Measurements from ENCODE around the gene MVK.

Gene MVK

DNA sequence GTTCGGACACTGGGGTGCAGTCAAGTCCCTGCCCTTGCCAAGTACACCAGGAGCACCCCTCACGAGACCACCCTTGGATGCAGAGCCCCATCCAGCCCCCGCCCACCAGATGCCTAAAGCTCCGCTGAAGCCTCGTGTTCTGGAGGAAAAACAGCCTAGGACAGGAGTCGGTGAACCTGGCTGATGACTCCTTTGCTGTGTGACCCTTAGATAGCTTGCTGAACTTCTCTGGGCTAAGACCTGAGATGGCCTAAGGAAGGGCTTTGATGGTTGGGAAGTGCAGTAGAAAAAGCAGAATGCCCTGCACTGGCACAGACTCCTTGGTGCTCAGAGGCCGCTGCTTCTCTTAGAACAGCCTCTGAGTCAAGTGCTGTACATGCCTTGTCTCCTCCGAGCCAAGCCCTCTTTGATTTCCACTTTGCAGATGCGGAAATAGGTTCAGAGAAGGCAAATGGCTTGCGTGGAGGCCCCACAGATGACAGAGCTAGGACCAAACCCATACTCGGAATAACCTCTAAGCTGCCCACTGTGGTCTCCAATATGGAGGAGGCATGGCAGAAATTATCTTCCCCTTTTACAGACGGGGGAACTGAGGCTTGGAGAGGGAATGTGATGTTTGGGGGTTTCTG is 52.3 kb downstream of the MVK start:
- H3K9me3 Mint-ChIP-seq = no peaks in the 10 kb centered on the region
- no peak overlapping the region for H3K4me3 Mint-ChIP-seq
- H3K4me1 Mint-ChIP-seq (ENCODE audit: low read depth) = peaks cover 2% of the 10 kb centered on the region
- peaks cover 35% of the 10 kb centered on the region for H3K27me3 Mint-ChIP-seq (ENCODE audit: low read depth)
- H3K27ac Mint-ChIP-seq = no peak overlapping the region
- no peaks in the 10 kb centered on the region for H3K36me3 Mint-ChIP-seq (ENCODE audit: low read depth)

DNA sequence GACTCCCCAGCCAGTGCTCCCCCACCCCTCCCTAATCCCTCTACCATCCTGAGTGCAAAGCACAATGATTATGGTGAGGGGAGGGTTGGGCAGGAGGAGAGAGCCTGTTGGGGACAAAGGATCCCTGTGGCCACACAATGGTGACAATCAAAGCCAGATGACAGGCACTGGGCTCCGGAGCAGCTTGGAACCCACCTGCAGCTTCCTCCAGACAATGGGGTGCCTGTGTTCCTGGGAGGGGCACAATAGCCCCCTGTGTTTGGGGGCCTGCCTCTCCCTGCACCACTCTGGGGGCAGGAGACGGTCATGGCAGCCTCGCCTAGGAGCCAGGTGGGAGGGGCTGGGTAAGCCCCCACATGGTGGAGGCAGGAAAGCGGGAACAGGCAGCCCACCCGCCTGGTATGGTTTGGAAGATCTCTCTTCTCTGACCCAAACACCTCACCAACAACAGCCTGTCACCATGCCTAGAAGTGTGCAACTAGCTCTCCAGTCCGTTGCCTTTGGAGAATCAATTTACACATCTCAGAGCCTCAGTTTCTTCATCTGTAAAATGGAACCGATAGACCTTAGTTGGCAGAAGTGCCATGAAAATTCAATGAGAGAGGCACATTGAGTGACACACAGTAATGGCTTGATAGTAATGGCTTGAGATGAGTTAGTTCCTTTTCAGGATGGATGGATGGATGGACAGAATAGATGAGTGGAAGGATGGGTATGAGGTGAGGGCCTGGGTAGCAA is 53.0 kb downstream of the MVK start:
- Mint-ChIP-seq H3K27me3 (ENCODE audit: low read depth) (peaks cover 31% of the 10 kb centered on the region), H3K36me3 (ENCODE audit: low read depth) (no peaks in the 10 kb centered on the region), H3K4me3 (no peak overlapping the region), H3K4me1 (ENCODE audit: low read depth) (peaks cover 2% of the 10 kb centered on the region), H3K27ac (no peak overlapping the region), H3K9me3 (no peaks in the 10 kb centered on the region)

DNA sequence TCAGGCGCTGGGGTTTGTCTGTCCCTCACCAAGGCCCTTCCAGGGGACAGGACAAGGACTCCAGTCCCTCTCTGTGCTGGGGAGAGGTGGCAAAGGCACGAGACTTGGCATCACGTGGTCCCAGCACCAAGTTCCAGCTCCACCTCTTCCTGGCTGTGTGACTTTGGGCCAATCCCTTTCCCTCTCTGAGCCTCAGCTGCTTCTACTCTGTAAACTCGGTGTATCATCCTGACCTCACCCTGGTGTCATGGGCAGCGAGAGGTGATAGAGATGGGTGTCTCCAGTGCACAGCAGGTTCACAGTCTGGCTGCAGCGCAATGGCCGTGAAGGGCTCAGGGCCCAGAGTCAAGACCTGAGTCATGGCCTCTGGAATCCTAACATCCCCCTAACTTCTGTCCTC is 54.0 kb downstream of the MVK start:
- H3K9me3 Mint-ChIP-seq = no peaks in the 10 kb centered on the region
- H3K27me3 Mint-ChIP-seq (ENCODE audit: low read depth) = peaks cover 25% of the 10 kb centered on the region
- peaks cover 2% of the 10 kb centered on the region for H3K4me1 Mint-ChIP-seq (ENCODE audit: low read depth)
- H3K36me3 Mint-ChIP-seq (ENCODE audit: low read depth) = no peaks in the 10 kb centered on the region
- H3K4me3 Mint-ChIP-seq = no peak overlapping the region
- H3K27ac Mint-ChIP-seq = no peak overlapping the region

DNA sequence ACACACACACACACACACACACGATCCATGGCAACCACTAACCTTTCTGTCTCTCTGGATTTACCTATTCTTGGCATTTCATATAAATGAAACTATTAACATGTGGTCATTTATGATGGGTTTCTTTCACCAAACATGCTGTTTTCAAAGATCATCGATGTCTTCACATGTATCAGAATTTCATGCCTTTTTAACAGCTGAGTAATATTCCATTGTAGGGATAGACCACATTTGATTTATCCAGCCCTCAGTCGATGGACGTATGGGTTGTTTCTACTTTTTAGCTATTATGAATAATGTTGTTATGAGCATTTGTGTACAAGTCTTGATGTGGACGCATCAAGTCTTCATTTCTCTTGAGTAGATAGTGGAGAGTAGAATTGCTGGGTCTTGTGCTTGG is 56.5 kb downstream of the MVK start:
- Mint-ChIP-seq H3K27me3 (ENCODE audit: low read depth) (peaks cover 23% of the 10 kb centered on the region), H3K4me3 (no peak overlapping the region), H3K4me1 (ENCODE audit: low read depth) (peaks cover 2% of the 10 kb centered on the region), H3K27ac (no peak overlapping the region), H3K36me3 (ENCODE audit: low read depth) (no peaks in the 10 kb centered on the region), H3K9me3 (peaks cover 9% of the 10 kb centered on the region)

DNA sequence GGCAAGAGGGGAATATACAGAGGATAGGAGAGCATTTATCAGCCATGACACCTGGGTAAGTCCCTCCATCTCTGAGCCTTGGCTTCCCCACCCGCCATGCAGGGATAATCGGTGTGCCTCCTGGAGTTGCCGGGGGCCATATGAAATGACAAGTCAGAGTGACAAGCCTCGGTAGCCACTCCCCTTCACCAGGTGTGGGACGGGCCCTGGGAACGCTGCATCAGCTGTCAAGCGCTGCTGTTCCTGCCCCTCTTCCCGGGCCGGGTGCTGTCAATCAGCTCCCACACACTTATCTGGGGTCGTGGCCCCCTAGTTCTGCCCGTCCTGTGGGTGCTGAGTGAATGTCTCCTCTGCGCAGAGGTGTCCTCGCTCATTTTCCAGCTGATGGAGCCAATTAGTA is 57.2 kb downstream of the MVK start:
- peaks cover 2% of the 10 kb centered on the region for H3K4me1 Mint-ChIP-seq (ENCODE audit: low read depth)
- H3K27ac Mint-ChIP-seq = no peak overlapping the region
- H3K4me3 Mint-ChIP-seq = no peak overlapping the region
- no peaks in the 10 kb centered on the region for H3K36me3 Mint-ChIP-seq (ENCODE audit: low read depth)
- peaks cover 23% of the 10 kb centered on the region for H3K27me3 Mint-ChIP-seq (ENCODE audit: low read depth)
- peaks cover 9% of the 10 kb centered on the region for H3K9me3 Mint-ChIP-seq

DNA sequence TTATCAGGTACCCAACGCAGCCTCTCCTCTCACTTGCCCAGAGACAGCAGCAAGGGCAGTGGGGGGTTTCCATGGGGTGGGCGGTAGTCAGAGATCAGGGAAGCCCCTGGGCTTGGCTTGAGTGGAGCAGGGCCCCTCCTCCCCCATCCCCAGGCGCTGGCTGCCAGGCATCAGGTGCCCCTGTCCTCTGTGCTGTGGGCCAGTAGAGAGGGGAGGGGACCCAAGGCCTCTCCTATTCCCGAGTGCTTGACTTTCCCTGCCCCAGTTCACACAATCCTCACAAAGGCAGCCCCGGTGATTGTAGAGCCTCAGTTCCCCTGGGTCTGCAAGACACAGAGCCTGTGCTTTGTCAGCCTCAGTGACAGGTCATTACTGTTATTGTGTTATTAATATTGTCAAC is 57.7 kb downstream of the MVK start:
- H3K4me1 Mint-ChIP-seq (ENCODE audit: low read depth) = peaks cover 2% of the 10 kb centered on the region
- H3K4me3 Mint-ChIP-seq = no peak overlapping the region
- no peak overlapping the region for H3K27ac Mint-ChIP-seq
- peaks cover 9% of the 10 kb centered on the region for H3K9me3 Mint-ChIP-seq
- H3K27me3 Mint-ChIP-seq (ENCODE audit: low read depth) = peaks cover 23% of the 10 kb centered on the region
- no peaks in the 10 kb centered on the region for H3K36me3 Mint-ChIP-seq (ENCODE audit: low read depth)

DNA sequence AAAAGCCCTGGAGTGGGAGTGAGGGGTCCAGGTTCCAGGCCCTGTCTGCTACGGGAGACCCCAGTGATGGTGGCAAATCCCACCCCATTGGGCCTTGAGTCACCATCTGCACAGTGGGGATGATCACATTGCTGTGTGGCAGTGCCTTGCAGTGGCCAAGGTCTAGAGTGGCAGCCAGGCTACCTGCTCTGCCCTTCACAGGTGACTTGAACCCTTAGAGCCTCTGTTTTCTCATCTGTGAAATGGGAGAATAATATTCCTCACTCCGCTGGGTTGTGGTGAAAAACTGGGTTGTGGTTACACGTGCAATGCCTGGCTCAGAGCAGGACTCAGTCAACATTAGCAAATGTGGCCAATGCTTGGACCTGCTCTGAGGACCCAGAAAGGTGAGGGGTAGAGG is 58.2 kb downstream of the MVK start:
- no peaks in the 10 kb centered on the region for H3K36me3 Mint-ChIP-seq (ENCODE audit: low read depth)
- peaks cover 9% of the 10 kb centered on the region for H3K9me3 Mint-ChIP-seq
- H3K4me3 Mint-ChIP-seq = no peak overlapping the region
- H3K27me3 Mint-ChIP-seq (ENCODE audit: low read depth) = peaks cover 23% of the 10 kb centered on the region
- H3K4me1 Mint-ChIP-seq (ENCODE audit: low read depth) = peaks cover 2% of the 10 kb centered on the region
- no peak overlapping the region for H3K27ac Mint-ChIP-seq

DNA sequence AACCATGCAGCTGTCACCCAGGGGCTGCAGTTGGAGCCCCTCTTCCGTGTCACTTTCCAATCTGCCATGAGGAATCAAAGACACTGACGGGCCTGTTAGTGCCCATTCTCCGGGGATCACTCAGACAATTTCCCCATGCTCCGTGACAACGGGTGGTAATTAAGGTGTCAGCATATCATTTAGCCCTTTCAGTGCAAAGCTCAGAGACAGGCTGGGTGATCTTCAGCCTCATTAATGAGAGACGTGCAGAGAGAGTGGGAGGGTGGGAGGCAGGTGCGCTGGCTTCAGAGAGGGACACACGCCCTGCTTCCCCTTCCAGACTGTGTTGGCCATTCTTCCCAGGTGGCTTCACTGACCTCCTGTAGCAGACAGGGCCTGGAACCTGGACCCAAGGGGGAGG is 58.7 kb downstream of the MVK start:
- H3K27me3 Mint-ChIP-seq (ENCODE audit: low read depth) = peaks cover 20% of the 10 kb centered on the region
- H3K36me3 Mint-ChIP-seq (ENCODE audit: low read depth) = no peaks in the 10 kb centered on the region
- H3K4me1 Mint-ChIP-seq (ENCODE audit: low read depth) = peaks cover 2% of the 10 kb centered on the region
- peaks cover 9% of the 10 kb centered on the region for H3K9me3 Mint-ChIP-seq
- H3K4me3 Mint-ChIP-seq = no peak overlapping the region
- no peak overlapping the region for H3K27ac Mint-ChIP-seq

DNA sequence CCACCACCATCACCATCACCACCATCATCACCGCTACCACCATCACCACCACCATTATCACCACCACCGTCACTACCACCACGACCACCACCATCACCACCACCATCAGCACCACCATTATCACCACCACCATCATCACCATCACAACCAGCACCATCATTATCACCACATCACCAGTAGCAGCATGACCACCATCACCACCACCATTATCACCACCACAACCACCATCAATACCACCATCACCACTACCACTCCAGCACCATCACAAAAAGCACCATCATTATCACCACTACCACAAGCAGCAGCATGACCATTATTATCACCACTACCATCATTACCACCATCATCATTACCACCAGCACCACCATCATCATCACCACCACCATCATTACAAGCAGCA is 62.1 kb downstream of the MVK start:
- Mint-ChIP-seq H3K36me3 (ENCODE audit: low read depth) (no peaks in the 10 kb centered on the region), H3K27ac (no peak overlapping the region), H3K4me3 (no peak overlapping the region), H3K27me3 (ENCODE audit: low read depth) (peaks cover 8% of the 10 kb centered on the region), H3K9me3 (peaks cover 9% of the 10 kb centered on the region), H3K4me1 (ENCODE audit: low read depth) (no peaks in the 10 kb centered on the region)

DNA sequence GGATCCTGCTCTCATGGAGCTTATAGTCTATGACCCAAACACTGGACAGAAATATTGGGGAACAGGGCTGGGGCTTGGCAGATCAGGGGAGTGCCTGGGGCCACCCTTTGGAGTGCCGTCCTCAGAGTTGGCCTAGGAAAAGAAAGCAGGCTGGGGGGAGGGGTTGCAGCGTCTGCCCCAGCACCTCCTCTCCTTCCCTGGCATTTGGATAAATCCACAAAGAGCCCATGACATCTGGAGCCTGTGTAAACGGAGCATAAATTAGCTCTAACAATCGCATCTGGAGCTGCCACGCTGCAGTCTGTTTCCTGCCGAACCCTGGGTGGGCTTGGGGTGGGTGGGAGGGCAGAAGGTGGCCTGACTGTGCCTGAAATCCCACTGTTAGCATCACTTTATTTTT is 63.8 kb downstream of the MVK start:
- Mint-ChIP-seq H3K27me3 (ENCODE audit: low read depth) (peaks cover 4% of the 10 kb centered on the region), H3K4me1 (ENCODE audit: low read depth) (no peaks in the 10 kb centered on the region), H3K9me3 (peaks cover 9% of the 10 kb centered on the region), H3K4me3 (no peak overlapping the region), H3K27ac (no peak overlapping the region), H3K36me3 (ENCODE audit: low read depth) (no peaks in the 10 kb centered on the region)

DNA sequence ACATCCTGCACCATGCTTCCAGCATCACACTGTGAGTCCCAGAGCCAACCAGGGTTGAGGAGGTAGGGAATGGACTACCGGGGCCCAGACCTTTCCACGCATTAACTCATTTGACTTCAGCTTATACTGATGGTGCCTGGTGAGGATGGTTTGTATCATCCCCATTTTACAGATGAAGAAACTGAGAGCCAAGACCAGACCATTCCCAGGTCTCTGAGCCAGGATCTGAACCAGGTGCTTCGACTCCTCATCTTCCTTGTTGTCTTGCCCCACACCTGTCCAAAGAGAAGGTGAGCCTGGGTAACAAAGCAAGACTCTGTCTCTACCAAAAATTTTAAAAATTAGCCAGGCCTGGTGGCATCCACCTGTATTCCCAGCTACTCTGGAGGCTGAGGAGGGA is 64.4 kb downstream of the MVK start:
- H3K4me1 Mint-ChIP-seq (ENCODE audit: low read depth) = no peaks in the 10 kb centered on the region
- H3K27me3 Mint-ChIP-seq (ENCODE audit: low read depth) = peaks cover 4% of the 10 kb centered on the region
- H3K4me3 Mint-ChIP-seq = no peak overlapping the region
- no peaks in the 10 kb centered on the region for H3K36me3 Mint-ChIP-seq (ENCODE audit: low read depth)
- peaks cover 9% of the 10 kb centered on the region for H3K9me3 Mint-ChIP-seq
- no peak overlapping the region for H3K27ac Mint-ChIP-seq

DNA sequence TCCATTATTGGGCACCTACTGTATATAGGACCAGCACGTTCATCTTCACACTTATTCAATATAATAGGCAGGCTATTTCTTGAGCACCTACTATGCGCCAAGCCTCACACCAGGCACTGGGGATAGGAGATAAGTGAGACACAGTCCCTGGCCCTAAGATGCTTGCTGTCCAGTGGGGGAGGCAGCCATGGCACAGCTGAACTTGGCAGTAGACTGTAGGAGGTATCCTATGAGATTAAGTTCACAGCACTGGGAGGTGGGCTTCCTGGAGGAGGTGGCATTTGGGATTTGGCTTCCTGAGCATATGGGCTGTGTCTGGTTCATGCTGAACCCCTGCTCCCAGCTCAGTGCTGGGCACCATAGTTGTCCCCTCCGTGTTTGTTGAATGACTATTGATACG is 65.1 kb downstream of the MVK start:
- H3K9me3 Mint-ChIP-seq = peaks cover 5% of the 10 kb centered on the region
- no peaks in the 10 kb centered on the region for H3K36me3 Mint-ChIP-seq (ENCODE audit: low read depth)
- H3K4me1 Mint-ChIP-seq (ENCODE audit: low read depth) = no peaks in the 10 kb centered on the region
- H3K27me3 Mint-ChIP-seq (ENCODE audit: low read depth) = no peaks in the 10 kb centered on the region
- no peak overlapping the region for H3K4me3 Mint-ChIP-seq
- H3K27ac Mint-ChIP-seq = no peak overlapping the region

DNA sequence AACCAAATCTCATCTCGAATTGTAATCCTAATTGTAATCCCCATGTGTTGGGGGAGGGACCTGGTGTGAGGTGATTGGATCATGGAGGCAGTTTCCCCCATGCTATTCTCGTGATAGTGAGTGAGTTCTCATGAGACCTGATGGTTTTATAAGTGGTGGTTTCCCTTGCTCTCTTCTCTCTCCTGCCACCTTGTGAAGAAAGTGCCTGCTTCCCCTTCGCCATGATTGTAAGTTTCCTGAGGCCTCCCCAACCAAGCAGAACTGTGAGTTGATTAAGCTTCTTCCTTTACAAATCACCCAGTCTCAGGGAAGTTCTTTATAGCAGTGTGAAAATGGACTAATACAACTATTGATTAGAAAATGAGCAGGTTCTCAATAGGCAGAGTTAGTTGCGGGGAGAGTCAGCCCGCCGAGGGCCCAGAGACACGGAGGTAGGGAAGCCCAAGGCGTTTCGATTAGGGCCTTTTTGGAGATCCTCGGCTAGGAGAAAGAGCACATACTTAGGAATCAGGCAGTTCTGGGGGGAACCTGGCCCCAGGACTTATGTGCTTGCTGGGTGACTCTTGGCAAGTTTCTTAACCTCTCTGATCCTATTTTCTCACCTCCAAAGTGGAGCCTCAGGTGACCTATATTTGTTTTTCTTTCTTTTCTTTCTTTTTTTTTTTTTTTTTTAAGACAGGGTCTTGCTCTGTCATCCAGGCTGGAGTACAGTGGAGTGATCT is 65.7 kb downstream of the MVK start:
- no peak overlapping the region for H3K27ac Mint-ChIP-seq
- H3K4me1 Mint-ChIP-seq (ENCODE audit: low read depth) = no peaks in the 10 kb centered on the region
- H3K4me3 Mint-ChIP-seq = no peak overlapping the region
- no peaks in the 10 kb centered on the region for H3K9me3 Mint-ChIP-seq
- no peaks in the 10 kb centered on the region for H3K36me3 Mint-ChIP-seq (ENCODE audit: low read depth)
- H3K27me3 Mint-ChIP-seq (ENCODE audit: low read depth) = no peaks in the 10 kb centered on the region

DNA sequence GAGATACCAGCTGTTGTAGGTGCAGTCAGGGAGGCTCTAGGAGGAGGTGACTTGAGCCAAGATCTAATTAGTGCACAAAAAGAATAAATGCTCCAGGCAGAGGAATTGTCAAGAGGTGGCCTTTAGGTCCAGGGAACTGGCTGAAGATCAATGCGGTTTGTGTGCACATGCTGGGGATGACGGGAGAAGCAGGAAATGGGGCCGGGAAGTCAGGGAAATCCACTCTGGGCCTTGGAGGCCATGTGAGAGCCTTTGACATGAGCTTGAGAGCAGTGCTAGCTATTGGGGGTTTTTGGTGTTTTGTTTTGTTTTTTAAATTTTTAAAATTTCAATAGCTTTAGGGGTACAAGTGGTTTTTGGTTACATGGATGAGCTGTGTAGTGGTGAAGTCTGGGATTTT is 67.4 kb downstream of the MVK start:
- H3K9me3 Mint-ChIP-seq = no peaks in the 10 kb centered on the region
- peaks cover 2% of the 10 kb centered on the region for H3K27me3 Mint-ChIP-seq (ENCODE audit: low read depth)
- H3K4me1 Mint-ChIP-seq (ENCODE audit: low read depth) = no peaks in the 10 kb centered on the region
- no peak overlapping the region for H3K27ac Mint-ChIP-seq
- H3K4me3 Mint-ChIP-seq = no peak overlapping the region
- no peaks in the 10 kb centered on the region for H3K36me3 Mint-ChIP-seq (ENCODE audit: low read depth)

DNA sequence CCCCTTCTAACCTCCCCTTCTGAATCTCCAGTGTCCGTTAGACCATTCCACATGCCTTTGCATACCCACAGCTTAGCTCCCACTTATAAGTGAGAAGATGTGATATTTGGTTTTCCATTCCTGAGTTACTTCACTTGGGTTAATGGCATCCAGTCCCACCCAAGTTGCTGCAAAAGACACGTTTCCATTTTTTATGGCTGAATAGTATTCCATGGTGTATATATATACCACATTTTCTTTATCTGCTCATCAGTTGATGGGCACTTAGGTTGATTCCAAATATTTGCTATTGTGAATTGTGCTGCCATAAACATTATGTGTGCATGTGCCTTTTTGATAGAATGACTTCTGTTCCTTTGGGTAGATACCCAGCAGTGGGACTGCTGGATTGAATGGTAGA is 67.8 kb downstream of the MVK start:
- H3K9me3 Mint-ChIP-seq = no peaks in the 10 kb centered on the region
- H3K27ac Mint-ChIP-seq = no peak overlapping the region
- H3K4me1 Mint-ChIP-seq (ENCODE audit: low read depth) = no peaks in the 10 kb centered on the region
- H3K36me3 Mint-ChIP-seq (ENCODE audit: low read depth) = no peaks in the 10 kb centered on the region
- peaks cover 4% of the 10 kb centered on the region for H3K27me3 Mint-ChIP-seq (ENCODE audit: low read depth)
- H3K4me3 Mint-ChIP-seq = no peak overlapping the region

All from T-helper 1 cell treated with Interleukin-12 subunit alpha and Interleukin-12 subunit beta and Interleukin-4 antibody, amounts not matched to agents 30 μg/mL and 1 μg/mL, for 36 hours (primary cell).